ENCODE results near the gene ANXA4.

DNA sequence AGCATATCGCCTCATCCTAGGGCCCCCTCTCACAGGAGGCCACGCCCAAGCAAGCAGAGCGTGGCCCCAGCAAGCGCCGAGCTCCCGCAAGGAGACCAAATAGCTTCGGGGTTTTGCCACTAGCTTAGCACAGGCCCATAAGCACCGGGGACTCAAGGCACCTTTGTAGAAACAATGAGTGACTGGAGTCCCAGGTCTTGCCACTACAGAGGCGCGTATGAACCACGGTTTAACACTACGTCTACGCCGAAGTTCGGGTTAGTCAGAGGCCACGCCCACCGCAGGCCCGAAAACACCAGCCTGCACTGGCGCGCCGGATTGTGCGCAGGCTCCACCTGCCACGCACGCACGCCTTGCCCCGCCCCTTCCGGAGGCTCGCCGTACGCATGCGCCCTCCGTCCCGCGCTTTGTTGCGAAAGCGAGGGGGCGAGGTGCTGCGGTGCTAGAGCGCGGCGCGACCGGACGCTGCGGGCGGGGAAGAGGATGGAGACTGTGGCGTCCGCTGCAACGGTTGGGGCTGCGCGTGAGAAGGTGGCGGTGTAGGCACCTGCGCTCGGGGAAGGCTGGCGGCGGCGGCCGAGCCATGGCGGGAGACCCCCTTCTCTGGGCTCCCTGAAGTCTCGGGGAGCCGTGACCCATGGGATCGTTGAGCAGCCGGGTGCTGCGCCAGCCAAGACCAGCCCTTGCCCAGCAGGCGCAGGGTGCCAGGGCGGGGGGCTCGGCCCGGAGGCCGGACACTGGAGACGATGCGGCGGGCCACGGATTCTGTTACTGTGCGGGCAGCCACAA, 87.5 kb downstream of the ANXA4 start, which contains the start of gene GMCL1:
- TF ChIP-seq EZH2 (IDR thresholded peaks at IDR 0.05; ENCODE audit: insufficient read depth, low read length) (no peak), CTCF (IDR thresholded peaks at IDR 0.05; ENCODE audit: insufficient read depth, low read depth, low read length) (no peak)

Data from astrocyte (in vitro differentiated cells and primary cell).